HG02852 (cell line): ENCODE measurements around the gene KIF25.

Source experiments
- ATAC-seq: cut with Tn5 transposase; IDR thresholded peaks from one replicate; pipeline ENCODE4 v1.9.1; 2021; ENCODE audit warnings: mild to moderate bottlenecking, moderate library complexity; ENCODE audit not compliant: unreplicated experiment

The KIF25 gene

GRCh38 chr6:167997642-167998041 lies at the start of gene KIF25:
KIF25 (plus strand) TSS chr6:167997671; CDS start chr6:168029586, 31,915 bp downstream.
- no peak for ATAC-seq

- ATAC-seq = no peak
Measured at GRCh38 chr6:167947716-167948115, 49.8 kb upstream of the KIF25 start.

- ATAC-seq = no peak
Measured at GRCh38 chr6:167948716-167949115, 48.8 kb upstream of the KIF25 start.

GRCh38 chr6:167949121-167949684 lies 48.3 kb upstream of the KIF25 start:
- no peak for ATAC-seq

GRCh38 chr6:167951781-167952511 lies 45.5 kb upstream of the KIF25 start:
- ATAC-seq = no peak

GRCh38 chr6:167952512-167952859 lies 45.0 kb upstream of the KIF25 start:
- ATAC-seq = no peak

- ATAC-seq = no peak
Measured at GRCh38 chr6:167953551-167953950, 43.9 kb upstream of the KIF25 start.

GRCh38 chr6:167954151-167954550 lies 43.3 kb upstream of the KIF25 start:
- no peak for ATAC-seq

GRCh38 chr6:167956491-167956890 lies 41.0 kb upstream of the KIF25 start:
- no peak for ATAC-seq

- ATAC-seq = no peak
Measured at GRCh38 chr6:167956983-167957492, 40.4 kb upstream of the KIF25 start.

GRCh38 chr6:167957626-167958025 lies 39.8 kb upstream of the KIF25 start:
- ATAC-seq = no peak

GRCh38 chr6:167960579-167960978 lies 36.9 kb upstream of the KIF25 start:
- no peak for ATAC-seq

- no peak for ATAC-seq
Measured at GRCh38 chr6:167962711-167963110, 34.8 kb upstream of the KIF25 start.

- no peak for ATAC-seq
Measured at GRCh38 chr6:167963589-167964057, 33.8 kb upstream of the KIF25 start.

GRCh38 chr6:167965592-167966539 lies 31.6 kb upstream of the KIF25 start:
- ATAC-seq = no peak

- ATAC-seq = no peak
Measured at GRCh38 chr6:167966540-167966905, 30.9 kb upstream of the KIF25 start.

- ATAC-seq = no peak
Measured at GRCh38 chr6:167968091-167968490, 29.4 kb upstream of the KIF25 start.

GRCh38 chr6:167970230-167970629 lies 27.2 kb upstream of the KIF25 start:
- ATAC-seq = no peak

- no peak for ATAC-seq
Measured at GRCh38 chr6:167972193-167972592, 25.3 kb upstream of the KIF25 start.

GRCh38 chr6:167973148-167973885 lies 24.2 kb upstream of the KIF25 start:
- ATAC-seq = no peak
